GM23248 (cell line): ENCODE measurements around the gene ABR.

Experiments used
- EZH2 ChIP-seq: fragments of 200-600 bp; sonication (generic); IDR thresholded peaks from 2 replicates; pipeline ENCODE4 v1.6.1; 2018; ENCODE audit warnings: antibody characterized with exemption, mild to moderate bottlenecking; ENCODE audit not compliant: insufficient read depth, poor library complexity, severe bottlenecking
- EZH2phosphoT487 ChIP-seq: fragments of 200-600 bp; sonication (generic); IDR thresholded peaks from 2 replicates; pipeline ENCODE4 v1.6.1; 2018; ENCODE audit warnings: antibody characterized with exemption, moderate library complexity, mild to moderate bottlenecking, low read depth; ENCODE audit not compliant: insufficient read depth

- TF ChIP-seq EZH2 (no peak), EZH2phosphoT487 (no peak)
Measured at GRCh38 chr17:1174263-1174880, 5.4 kb downstream of the ABR start.
